RKO (cell line): ENCODE results near the gene CNTN2.

Experiments used
- DNase-seq: peaks from one replicate; pipeline ENCODE4 v3.0.0-alpha.2; 2016; ENCODE audit warnings: low spot score

Gene CNTN2

GRCh38 chr1:205024679-205025078 is 18.3 kb upstream of the CNTN2 start:
- DNase-seq = no peak

GRCh38 chr1:205025239-205025638 is 17.8 kb upstream of the CNTN2 start:
- no peak for DNase-seq

- DNase-seq = no peak
Measured at GRCh38 chr1:205026181-205026580, 16.8 kb upstream of the CNTN2 start.

DNA sequence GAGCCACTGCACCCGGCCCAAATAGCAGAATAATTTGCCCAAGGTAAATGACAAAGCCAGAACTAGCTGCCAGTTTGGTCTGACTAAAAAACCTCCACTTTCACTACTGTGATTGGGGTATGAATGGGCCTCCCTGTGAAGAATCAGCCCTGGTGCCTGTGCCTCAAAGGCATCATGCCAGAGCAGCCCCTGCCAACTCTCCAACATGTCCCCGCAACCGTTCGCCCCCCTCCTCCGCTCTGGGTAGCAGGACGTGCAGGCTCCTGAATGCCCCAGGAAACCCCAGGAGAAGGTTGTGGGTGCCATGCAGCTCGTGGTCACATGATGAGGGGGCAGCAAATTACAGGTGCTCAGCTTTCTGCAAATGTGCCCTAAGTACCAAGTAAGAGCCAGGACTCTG is 14.6 kb upstream of the CNTN2 start:
- DNase-seq = no peak

GRCh38 chr1:205028924-205029323 is 14.1 kb upstream of the CNTN2 start:
- DNase-seq = no peak

DNA sequence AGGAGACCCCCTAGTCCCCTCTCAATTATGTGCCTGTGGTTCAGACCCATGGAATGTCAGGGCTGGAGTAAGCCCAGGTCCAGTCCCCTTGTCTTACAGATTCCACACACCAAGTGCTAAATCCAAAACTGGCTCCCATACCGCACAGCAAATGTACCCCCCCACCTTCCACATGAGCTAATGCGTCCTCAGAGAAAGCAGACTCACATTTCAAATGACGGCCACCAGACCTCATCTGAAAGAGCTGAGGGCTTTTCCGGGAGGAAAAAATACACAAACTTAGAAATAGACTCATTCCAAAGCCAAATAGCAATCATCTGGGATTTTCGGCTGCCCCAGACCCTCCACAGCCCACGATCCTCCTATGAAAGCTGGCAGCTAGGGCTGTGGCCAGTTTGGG is 12.8 kb upstream of the CNTN2 start:
- no peak for DNase-seq

- DNase-seq = no peak
Measured at GRCh38 chr1:205030896-205031295, 12.1 kb upstream of the CNTN2 start.

DNA sequence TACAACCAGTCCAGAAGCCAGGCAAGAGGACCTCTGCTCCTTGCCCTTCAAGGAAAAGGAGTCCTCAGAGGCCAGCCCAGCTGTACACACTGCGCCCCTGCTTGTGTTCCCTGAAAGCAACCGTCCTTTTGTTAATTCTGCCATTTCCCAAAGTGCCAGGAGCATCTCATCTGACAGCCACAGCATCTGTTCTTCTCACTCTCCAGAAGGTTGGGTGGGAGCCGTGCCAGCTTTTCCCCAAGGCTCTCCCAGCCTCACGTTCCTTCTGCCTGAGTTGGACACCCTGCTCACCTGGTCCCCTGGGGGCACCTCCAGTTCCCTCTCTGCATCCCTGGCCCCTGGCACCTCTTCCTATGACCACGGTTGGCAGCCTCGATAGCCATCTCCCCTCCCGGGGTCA is 10.5 kb upstream of the CNTN2 start:
- no peak for DNase-seq

- no peak for DNase-seq
Measured at GRCh38 chr1:205037539-205037938, 5.5 kb upstream of the CNTN2 start.

DNA sequence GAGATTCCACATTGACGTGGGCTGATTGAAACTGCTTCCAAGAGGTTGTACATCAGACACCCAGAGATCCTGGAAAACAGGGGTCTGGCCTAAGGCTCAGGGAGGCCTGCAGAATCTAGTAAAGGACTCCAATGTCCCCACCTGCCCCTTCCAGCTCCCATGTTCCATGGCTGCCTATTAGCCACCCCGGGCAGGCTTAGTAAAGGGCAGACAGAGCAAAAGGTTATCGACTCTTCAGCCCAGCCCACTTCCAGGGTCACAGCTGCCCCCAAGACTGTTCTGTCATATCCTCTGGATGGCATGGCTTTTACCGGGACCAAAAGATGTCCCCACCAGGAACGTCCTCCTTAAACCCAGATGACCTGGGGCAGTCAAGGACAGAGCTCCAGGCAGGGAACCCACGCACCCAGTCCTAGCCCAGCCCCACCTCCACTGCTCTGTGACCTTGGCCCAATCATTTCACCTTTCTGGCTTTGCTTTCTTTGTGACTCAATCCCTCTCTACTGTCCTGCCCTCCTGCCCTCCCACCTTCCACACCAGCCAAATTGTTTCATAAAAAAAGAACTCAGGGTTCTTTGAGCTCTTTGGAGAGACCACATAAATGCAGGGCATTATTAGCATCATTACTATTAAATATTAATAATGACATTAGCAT is 4.8 kb upstream of the CNTN2 start:
- DNase-seq = no peak

DNA sequence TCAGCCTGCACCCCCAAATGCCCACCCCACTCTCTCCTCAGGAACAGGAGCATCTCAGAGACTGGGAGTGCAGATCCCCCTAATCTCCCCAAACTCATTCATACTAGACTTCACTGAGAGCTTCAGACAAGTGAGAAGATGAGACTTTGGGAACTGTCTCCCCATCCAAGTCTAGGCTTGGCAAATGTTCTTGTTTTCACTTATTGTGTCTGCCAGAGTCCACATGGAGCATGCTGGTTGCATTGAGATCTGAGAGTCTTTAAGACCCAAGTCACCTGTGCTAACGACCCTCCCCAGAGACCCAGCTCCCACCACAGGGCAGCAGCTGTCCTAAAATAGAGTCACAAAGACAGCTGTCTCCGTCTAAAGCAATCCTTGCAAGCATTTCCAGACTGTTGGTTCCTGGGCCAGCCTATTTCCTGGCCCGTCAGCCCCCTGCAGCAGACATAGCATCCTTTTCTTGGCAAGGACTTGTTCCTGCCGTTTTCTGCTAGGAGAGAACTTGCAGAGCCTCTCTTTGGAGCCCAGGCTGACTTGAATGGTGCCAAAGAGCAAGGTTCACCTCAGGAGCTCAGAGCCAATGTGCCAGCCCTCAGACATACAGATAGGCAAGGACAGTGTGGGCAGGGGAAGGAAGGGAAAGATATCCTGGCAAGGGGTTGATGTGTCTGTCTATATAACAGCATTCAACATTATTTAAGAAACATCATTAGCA is 1.9 kb upstream of the CNTN2 start:
- no peak for DNase-seq

GRCh38 chr1:205041998-205042910 is 758 bp upstream of the CNTN2 start:
- no peak for DNase-seq

DNA sequence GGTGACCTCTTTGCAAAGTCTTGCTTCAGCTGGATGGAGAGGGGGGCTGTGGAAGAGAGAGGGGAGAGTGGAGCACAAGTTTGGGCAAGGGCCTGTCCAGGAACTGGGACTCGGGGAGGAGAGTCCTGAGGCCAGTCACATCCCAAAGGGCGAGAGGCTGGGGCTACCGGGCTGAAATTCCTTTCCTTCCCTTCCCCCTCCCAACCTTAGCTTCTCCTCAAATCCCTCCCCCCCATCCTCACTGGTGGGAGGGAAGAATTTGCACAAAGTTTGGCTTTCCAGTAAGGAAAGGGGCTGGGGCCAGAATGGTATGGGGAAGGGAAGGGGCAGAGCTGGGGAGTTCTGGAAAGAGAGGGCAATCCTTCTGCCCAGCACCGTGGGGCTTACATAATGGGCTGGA is 854 bp downstream of the CNTN2 start:
- no peak for DNase-seq

DNA sequence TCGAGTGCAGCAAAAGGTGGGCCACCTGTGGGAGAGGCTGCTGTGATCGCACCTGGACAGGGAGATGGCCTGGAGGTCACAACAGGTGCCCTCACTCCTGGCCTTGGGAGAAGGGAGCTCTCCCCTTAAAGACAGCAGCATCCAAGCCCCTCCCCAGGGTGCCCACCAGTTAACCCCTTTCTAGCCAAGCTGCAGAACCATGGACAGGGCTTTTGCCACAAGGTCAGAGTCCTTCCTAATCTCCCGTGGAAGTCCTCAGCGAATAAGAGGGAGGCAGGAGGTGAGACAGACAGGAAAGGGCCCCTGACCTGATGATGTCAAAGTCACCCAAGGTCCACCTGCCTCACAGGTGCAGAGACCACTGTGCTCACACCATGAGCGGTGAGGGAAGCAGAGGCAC is 1.7 kb downstream of the CNTN2 start:
- no peak for DNase-seq

GRCh38 chr1:205045146-205045545 is 2.1 kb downstream of the CNTN2 start:
- no peak for DNase-seq

DNA sequence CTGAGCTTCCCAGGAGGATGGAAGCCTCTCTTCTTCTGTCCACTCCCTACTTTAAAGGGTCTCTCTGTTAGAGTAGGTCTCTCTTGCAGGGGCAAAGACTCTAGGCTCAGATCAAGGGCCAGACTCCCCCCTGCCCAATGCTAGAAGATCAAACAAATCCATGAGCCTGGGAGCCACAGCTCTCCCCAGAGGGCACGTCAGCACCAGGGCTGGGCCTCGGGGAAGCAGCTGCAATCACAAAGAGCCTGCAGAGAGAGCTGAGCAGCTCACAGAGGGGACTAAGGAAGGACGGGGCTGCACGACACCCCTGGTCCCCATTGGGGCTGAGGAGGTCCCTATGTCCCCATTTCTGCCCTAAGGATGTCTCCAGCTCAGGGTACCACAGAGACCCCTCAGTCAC is 3.9 kb downstream of the CNTN2 start:
- no peak for DNase-seq

GRCh38 chr1:205047764-205048231 is 4.8 kb downstream of the CNTN2 start:
- DNase-seq = no peak

GRCh38 chr1:205048382-205048781 is 5.4 kb downstream of the CNTN2 start:
- DNase-seq = no peak

GRCh38 chr1:205049479-205049878 is 6.5 kb downstream of the CNTN2 start:
- DNase-seq = no peak

GRCh38 chr1:205052690-205053089 is 9.7 kb downstream of the CNTN2 start:
- DNase-seq = no peak

DNA sequence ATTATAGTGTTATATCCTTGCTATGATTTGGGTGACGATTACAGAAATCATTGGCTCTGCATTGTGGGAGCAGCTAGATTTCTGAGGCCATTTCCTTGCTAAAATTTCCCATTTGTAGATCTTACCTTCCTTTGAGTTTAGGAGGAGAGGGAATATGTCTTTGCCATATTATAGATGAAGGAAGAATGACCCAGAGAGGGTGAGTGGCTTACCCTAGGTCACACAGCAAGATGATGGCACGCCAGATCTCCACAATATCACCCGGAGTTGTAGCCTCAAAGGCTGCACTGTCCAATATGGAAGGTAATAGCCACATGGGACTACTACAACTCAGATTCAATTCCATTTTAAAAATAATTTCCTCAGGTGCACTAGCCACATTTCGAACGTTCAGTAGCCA is 10.3 kb downstream of the CNTN2 start:
- DNase-seq = no peak

DNA sequence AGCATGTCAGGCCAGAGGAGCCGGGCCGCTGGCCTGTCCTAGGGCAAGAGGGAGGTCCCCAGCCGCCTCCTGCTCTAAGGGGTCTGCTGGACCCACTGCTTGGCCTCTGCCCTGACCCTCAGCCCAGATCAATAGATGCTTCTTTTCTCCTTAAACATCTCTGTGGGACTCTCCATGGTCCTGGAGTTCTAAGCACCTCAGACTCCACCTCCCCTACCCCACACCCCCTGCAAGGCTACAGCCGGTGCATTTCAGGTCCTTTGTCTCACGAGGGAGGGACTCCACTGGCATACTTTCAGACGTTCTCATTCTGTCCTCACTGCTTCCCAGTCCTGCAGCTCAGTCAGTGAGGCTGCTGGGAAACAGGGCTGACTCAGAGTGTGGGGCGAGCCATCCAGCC is 11.0 kb downstream of the CNTN2 start:
- no peak for DNase-seq

- no peak for DNase-seq
Measured at GRCh38 chr1:205056188-205056611, 13.2 kb downstream of the CNTN2 start.
